DND-41 (cell line): ENCODE results near the gene USP7.
"Not testable (repeated sequence)": the region's sequence is repeated elsewhere in the genome, so short reads cannot be mapped to it uniquely, and the experiment has no call there.

Experiments used
- CTCF ChIP-seq: IDR thresholded peaks from 2 replicates; pipeline ENCODE4 v1.5.1; 2012; ENCODE audit warnings: borderline replicate concordance, low read length, moderate library complexity, mild to moderate bottlenecking; ENCODE audit not compliant: poor library complexity, severe bottlenecking; ENCODE audit errors: extremely low read depth
- EZH2 ChIP-seq: IDR thresholded peaks from 3 replicates; pipeline ENCODE4 v1.6.1; 2012; ENCODE audit warnings: borderline replicate concordance, low read depth, mild to moderate bottlenecking, moderate library complexity, low read length, inconsistent platforms; ENCODE audit not compliant: severe bottlenecking

- not testable (repeated sequence) for TF ChIP-seq CTCF, EZH2
Measured at GRCh38 chr16:8969202-8969897, 5.6 kb upstream of the USP7 start.
